WTC11 (cell line): Measurements from ENCODE around the gene KLK6. TPM values are rescaled to one million over a fixed set of nuclear protein-coding genes. Genes with fewer than 3 reads are reported as not detected.

Source experiments
- ATAC-seq: fragments of 200-7000 bp; cut with Tn5 transposase; 2 replicates; pipeline ENCODE4 v1.10.0; 2021; ENCODE audit warnings: mild to moderate bottlenecking, moderate library complexity
- CTCF ChIA-PET: fragments of 300-600 bp; sonication (Branson Sonifier 250); formaldehyde crosslinking; loops from one replicate; lab custom pipeline; 2021; ENCODE audit warnings: antibody characterized with exemption; lab: Charles Lee
- POLR2A ChIA-PET: fragments of 350-600 bp; sonication (Branson Sonifier 250); formaldehyde crosslinking; loops from one replicate; lab custom pipeline; 2021; ENCODE audit warnings: antibody characterized with exemption; lab: Charles Lee
- DNase-seq: peaks from one replicate; pipeline ENCODE4 v3.0.0; 2021; ENCODE audit warnings: low spot score
- H3K27ac Mint-ChIP-seq: 2 replicates; pipeline ENCODE4 v1.8.0; 2021; ENCODE audit warnings: mixed read lengths
- H3K27me3 Mint-ChIP-seq: 2 replicates; pipeline ENCODE4 v1.8.0; 2021; ENCODE audit warnings: low read depth, mild to moderate bottlenecking, moderate library complexity, mixed read lengths
- H3K36me3 Mint-ChIP-seq: 2 replicates; pipeline ENCODE4 v1.8.0; 2021; ENCODE audit warnings: mixed read lengths
- H3K4me1 Mint-ChIP-seq: 2 replicates; pipeline ENCODE4 v1.8.0; 2022; ENCODE audit warnings: mixed read lengths
- H3K4me3 Mint-ChIP-seq: 2 replicates; pipeline ENCODE4 v1.8.0; 2021; ENCODE audit warnings: mild to moderate bottlenecking, moderate library complexity, mixed read lengths
- H3K9me3 Mint-ChIP-seq: 2 replicates; pipeline ENCODE4 v1.8.0; 2021; ENCODE audit warnings: mixed read lengths
- ESRRA ChIP-seq: sonication (generic); formaldehyde crosslinking; IDR thresholded peaks from 2 replicates; pipeline ENCODE4 v1.8.1; 2022; ENCODE audit warnings: mild to moderate bottlenecking, missing genetic modification reagents, borderline replicate concordance
- GTF2I ChIP-seq: fragments of 250-450 bp; sonication (Bioruptor Pico); conservative IDR thresholded peaks from 2 replicates; pipeline ENCODE4 v1.4.0; 2021; ENCODE audit warnings: mild to moderate bottlenecking
- HMGA2 ChIP-seq: fragments of 250-450 bp; sonication (Bioruptor Pico); IDR thresholded peaks from 2 replicates; pipeline ENCODE4 v1.4.0; 2021; ENCODE audit warnings: mild to moderate bottlenecking, moderate library complexity
- IRF1 ChIP-seq: sonication (generic); formaldehyde crosslinking; IDR thresholded peaks from 2 replicates; pipeline ENCODE4 v1.8.0; 2023; ENCODE audit warnings: missing genetic modification reagents
- JAZF1 ChIP-seq: fragments of 250-450 bp; sonication (Bioruptor Pico); IDR thresholded peaks from 2 replicates; pipeline ENCODE4 v1.9.0; 2021; ENCODE audit warnings: moderate library complexity, mild to moderate bottlenecking, inconsistent platforms
- NR3C1 ChIP-seq: sonication (generic); formaldehyde crosslinking; conservative IDR thresholded peaks from 2 replicates; pipeline ENCODE4 v1.8.1; 2023; ENCODE audit warnings: low read depth, mild to moderate bottlenecking, missing genetic modification reagents
- PRDM15 ChIP-seq: sonication (generic); formaldehyde crosslinking; IDR thresholded peaks from 2 replicates; pipeline ENCODE4 v1.8.0; 2022; ENCODE audit warnings: missing genetic modification reagents
- TCF7 ChIP-seq: sonication (generic); formaldehyde crosslinking; IDR thresholded peaks from 2 replicates; pipeline ENCODE4 v1.8.0; 2022; ENCODE audit warnings: mild to moderate bottlenecking, low read depth, missing genetic modification reagents, moderate library complexity
- ZNF281 ChIP-seq: sonication (generic); formaldehyde crosslinking; IDR thresholded peaks from 2 replicates; pipeline ENCODE4 v1.8.0; 2023; ENCODE audit warnings: mild to moderate bottlenecking, missing genetic modification reagents
- total RNA-seq: library from RNA; stranded (reverse); gene quantifications from 3 replicates; pipeline ENCODE4 v1.2.3, GENCODE V29; 2021
- TF ChIP-seq, protein P1 (sequence below): sonication (generic); formaldehyde crosslinking; IDR thresholded peaks from 2 replicates; pipeline ENCODE4 v1.8.0; 2023; ENCODE audit warnings: missing genetic modification reagents, mild to moderate bottlenecking, borderline replicate concordance
- TF ChIP-seq, protein P2 (sequence below): fragments of 200-600 bp; IDR thresholded peaks from 2 replicates; pipeline ENCODE4 v1.8.0; 2022; ENCODE audit warnings: antibody characterized with exemption
- TF ChIP-seq, protein P3 (sequence below): fragments of 250-450 bp; sonication (Bioruptor Pico); conservative IDR thresholded peaks from 2 replicates; pipeline ENCODE4 v1.9.0; 2021; ENCODE audit warnings: mild to moderate bottlenecking
- TF ChIP-seq, protein P4 (sequence below): sonication (generic); formaldehyde crosslinking; conservative IDR thresholded peaks from 2 replicates; pipeline ENCODE4 v1.8.1; 2023; ENCODE audit warnings: mild to moderate bottlenecking, low read depth, missing genetic modification reagents, moderate library complexity

Gene KLK6
- total RNA-seq, 1 experiment from 2014 or later = 0.52 TPM

GRCh38 chr19:50964266-50964665 lies 5.1 kb downstream of the KLK6 start:
- ChIA-PET POLR2A (no interaction called here), CTCF (interaction anchor here (1.4 kb wide), 1 partner anchor 52 kb away, joined by 3 read pairs; no protein-coding TSS in a partner anchor)
- Mint-ChIP-seq H3K27ac (no peak overlapping the region), H3K36me3 (no peaks in the 10 kb centered on the region), H3K4me1 (peaks cover 7% of the 10 kb centered on the region), H3K27me3 (peaks cover 35% of the 10 kb centered on the region), H3K4me3 (no peak overlapping the region), H3K9me3 (peaks cover 23% of the 10 kb centered on the region)
- TF ChIP-seq, protein P1, sequence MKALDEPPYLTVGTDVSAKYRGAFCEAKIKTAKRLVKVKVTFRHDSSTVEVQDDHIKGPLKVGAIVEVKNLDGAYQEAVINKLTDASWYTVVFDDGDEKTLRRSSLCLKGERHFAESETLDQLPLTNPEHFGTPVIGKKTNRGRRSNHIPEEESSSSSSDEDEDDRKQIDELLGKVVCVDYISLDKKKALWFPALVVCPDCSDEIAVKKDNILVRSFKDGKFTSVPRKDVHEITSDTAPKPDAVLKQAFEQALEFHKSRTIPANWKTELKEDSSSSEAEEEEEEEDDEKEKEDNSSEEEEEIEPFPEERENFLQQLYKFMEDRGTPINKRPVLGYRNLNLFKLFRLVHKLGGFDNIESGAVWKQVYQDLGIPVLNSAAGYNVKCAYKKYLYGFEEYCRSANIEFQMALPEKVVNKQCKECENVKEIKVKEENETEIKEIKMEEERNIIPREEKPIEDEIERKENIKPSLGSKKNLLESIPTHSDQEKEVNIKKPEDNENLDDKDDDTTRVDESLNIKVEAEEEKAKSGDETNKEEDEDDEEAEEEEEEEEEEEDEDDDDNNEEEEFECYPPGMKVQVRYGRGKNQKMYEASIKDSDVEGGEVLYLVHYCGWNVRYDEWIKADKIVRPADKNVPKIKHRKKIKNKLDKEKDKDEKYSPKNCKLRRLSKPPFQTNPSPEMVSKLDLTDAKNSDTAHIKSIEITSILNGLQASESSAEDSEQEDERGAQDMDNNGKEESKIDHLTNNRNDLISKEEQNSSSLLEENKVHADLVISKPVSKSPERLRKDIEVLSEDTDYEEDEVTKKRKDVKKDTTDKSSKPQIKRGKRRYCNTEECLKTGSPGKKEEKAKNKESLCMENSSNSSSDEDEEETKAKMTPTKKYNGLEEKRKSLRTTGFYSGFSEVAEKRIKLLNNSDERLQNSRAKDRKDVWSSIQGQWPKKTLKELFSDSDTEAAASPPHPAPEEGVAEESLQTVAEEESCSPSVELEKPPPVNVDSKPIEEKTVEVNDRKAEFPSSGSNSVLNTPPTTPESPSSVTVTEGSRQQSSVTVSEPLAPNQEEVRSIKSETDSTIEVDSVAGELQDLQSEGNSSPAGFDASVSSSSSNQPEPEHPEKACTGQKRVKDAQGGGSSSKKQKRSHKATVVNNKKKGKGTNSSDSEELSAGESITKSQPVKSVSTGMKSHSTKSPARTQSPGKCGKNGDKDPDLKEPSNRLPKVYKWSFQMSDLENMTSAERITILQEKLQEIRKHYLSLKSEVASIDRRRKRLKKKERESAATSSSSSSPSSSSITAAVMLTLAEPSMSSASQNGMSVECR (CRISPR knock-in tag) = no peak
- TF ChIP-seq GTF2I (CRISPR knock-in tag) (no peak), TCF7 (CRISPR knock-in tag) (no peak), NR3C1 (CRISPR knock-in tag) (no peak)
- TF ChIP-seq, protein P2, sequence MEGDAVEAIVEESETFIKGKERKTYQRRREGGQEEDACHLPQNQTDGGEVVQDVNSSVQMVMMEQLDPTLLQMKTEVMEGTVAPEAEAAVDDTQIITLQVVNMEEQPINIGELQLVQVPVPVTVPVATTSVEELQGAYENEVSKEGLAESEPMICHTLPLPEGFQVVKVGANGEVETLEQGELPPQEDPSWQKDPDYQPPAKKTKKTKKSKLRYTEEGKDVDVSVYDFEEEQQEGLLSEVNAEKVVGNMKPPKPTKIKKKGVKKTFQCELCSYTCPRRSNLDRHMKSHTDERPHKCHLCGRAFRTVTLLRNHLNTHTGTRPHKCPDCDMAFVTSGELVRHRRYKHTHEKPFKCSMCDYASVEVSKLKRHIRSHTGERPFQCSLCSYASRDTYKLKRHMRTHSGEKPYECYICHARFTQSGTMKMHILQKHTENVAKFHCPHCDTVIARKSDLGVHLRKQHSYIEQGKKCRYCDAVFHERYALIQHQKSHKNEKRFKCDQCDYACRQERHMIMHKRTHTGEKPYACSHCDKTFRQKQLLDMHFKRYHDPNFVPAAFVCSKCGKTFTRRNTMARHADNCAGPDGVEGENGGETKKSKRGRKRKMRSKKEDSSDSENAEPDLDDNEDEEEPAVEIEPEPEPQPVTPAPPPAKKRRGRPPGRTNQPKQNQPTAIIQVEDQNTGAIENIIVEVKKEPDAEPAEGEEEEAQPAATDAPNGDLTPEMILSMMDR = no peak
- TF ChIP-seq, protein P3, sequence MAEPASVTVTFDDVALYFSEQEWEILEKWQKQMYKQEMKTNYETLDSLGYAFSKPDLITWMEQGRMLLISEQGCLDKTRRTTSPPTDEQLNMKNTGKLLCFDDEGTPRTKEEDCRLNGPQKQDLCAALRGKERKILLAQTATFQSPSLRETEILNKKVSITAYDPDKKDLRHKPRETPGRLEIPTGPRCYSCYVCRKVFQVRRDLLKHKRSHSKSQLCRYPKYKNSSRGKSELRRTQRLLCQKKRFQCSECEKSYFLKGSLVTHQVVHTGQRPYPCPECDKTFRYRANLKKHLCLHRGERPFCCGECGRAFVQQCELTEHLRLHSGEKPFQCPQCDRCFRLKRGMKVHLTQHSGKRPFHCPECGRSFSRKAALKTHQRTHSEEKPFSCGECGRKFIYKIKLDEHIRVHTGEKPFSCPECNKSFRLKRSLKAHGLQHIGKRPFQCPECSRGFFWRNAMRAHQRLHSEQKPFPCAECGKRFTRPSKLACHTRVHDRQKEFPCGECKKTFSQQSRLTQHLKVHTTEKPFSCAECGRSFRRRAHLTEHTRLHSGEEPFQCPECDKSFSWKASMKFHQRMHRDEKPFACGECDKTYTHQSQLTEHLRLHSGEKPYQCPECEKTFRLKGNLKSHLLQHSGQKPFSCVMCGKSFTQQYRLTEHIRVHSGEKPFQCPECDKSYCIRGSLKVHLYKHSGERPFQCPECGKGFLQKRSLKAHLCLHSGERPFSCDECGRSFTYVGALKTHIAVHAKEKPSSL = no peak
- DNase-seq (no peak), ATAC-seq (no peak)

- DNase-seq = no peak
- Mint-ChIP-seq H3K9me3 (peaks cover 23% of the 10 kb centered on the region), H3K27me3 (peaks cover 44% of the 10 kb centered on the region), H3K4me3 (no peak overlapping the region), H3K4me1 (peaks cover 7% of the 10 kb centered on the region), H3K36me3 (no peaks in the 10 kb centered on the region), H3K27ac (no peak overlapping the region)
- ChIA-PET CTCF (interaction anchor here (0.9 to 1.4 kb wide), 3 partner anchors 11 to 53 kb away, joined by 3 to 4 read pairs (median 3); no protein-coding TSS in a partner anchor), POLR2A (no interaction called here)
- ATAC-seq = no peak
- TF ChIP-seq HMGA2 (CRISPR knock-in tag) (no peak), JAZF1 (no peak), IRF1 (CRISPR knock-in tag) (no peak), GTF2I (CRISPR knock-in tag) (no peak), ESRRA (no peak), PRDM15 (CRISPR knock-in tag) (no peak), ZNF281 (no peak)
- TF ChIP-seq, protein P4, sequence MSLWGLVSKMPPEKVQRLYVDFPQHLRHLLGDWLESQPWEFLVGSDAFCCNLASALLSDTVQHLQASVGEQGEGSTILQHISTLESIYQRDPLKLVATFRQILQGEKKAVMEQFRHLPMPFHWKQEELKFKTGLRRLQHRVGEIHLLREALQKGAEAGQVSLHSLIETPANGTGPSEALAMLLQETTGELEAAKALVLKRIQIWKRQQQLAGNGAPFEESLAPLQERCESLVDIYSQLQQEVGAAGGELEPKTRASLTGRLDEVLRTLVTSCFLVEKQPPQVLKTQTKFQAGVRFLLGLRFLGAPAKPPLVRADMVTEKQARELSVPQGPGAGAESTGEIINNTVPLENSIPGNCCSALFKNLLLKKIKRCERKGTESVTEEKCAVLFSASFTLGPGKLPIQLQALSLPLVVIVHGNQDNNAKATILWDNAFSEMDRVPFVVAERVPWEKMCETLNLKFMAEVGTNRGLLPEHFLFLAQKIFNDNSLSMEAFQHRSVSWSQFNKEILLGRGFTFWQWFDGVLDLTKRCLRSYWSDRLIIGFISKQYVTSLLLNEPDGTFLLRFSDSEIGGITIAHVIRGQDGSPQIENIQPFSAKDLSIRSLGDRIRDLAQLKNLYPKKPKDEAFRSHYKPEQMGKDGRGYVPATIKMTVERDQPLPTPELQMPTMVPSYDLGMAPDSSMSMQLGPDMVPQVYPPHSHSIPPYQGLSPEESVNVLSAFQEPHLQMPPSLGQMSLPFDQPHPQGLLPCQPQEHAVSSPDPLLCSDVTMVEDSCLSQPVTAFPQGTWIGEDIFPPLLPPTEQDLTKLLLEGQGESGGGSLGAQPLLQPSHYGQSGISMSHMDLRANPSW (CRISPR knock-in tag) = no peak
These were observed 6.0 kb downstream of the KLK6 start for GRCh38 chr19:50963381-50963780.
